ENCODE results near the gene CTNNA1.
"Not testable (repeated sequence)": the region's sequence is repeated elsewhere in the genome, so short reads cannot be mapped to it uniquely, and the experiment has no call there.

CTNNA1 gene

GRCh38 chr5:138763037-138763778 lies 10.0 kb downstream of the CTNNA1 start:
- TF ChIP-seq CTCF (IDR thresholded peaks at IDR 0.05; ENCODE audit: extremely low read depth, missing control alignments) = no peak
- no peak for DNase-seq (ENCODE audit: low spot score)

GRCh38 chr5:138770291-138770690 lies 17.1 kb downstream of the CTNNA1 start:
- no peak for DNase-seq (ENCODE audit: low spot score)
- no peak for TF ChIP-seq CTCF (IDR thresholded peaks at IDR 0.05; ENCODE audit: extremely low read depth, missing control alignments)

GRCh38 chr5:138770977-138771376 lies 17.8 kb downstream of the CTNNA1 start:
- no peak for DNase-seq (ENCODE audit: low spot score)
- no peak for TF ChIP-seq CTCF (IDR thresholded peaks at IDR 0.05; ENCODE audit: extremely low read depth, missing control alignments)

GRCh38 chr5:138772986-138773594 lies 19.9 kb downstream of the CTNNA1 start:
- no peak for TF ChIP-seq CTCF (IDR thresholded peaks at IDR 0.05; ENCODE audit: extremely low read depth, missing control alignments)
- no peak for DNase-seq (ENCODE audit: low spot score)

GRCh38 chr5:138773624-138774023 lies 20.4 kb downstream of the CTNNA1 start:
- not testable (repeated sequence) for DNase-seq (ENCODE audit: low spot score)

- no peak for TF ChIP-seq CTCF (IDR thresholded peaks at IDR 0.05; ENCODE audit: extremely low read depth, missing control alignments)
Observed at GRCh38 chr5:138775034-138775433, 21.8 kb downstream of the CTNNA1 start.

GRCh38 chr5:138778234-138778633 lies 25.0 kb downstream of the CTNNA1 start:
- DNase-seq (ENCODE audit: low spot score) = no peak
- TF ChIP-seq CTCF (IDR thresholded peaks at IDR 0.05; ENCODE audit: extremely low read depth, missing control alignments) = no peak

More at GRCh38 chr5:138775034-138775433, 21.8 kb downstream of the CTNNA1 start:
- peak; percentile 53 for DNase-seq (ENCODE audit: low spot score)

GRCh38 chr5:138783976-138784375 lies 30.8 kb downstream of the CTNNA1 start:
- TF ChIP-seq CTCF (IDR thresholded peaks at IDR 0.05; ENCODE audit: extremely low read depth, missing control alignments) = no peak

More at GRCh38 chr5:138783976-138784375, 30.8 kb downstream of the CTNNA1 start:
- no peak for DNase-seq (ENCODE audit: low spot score)
